Measurements from ENCODE around the gene GKAP1.

Gene GKAP1

GRCh38 chr9:83715794-83716193 is 101.8 kb downstream of the GKAP1 start:
- TF ChIP-seq ZFX (IDR thresholded peaks at IDR 0.05) (no peak), CTCF (conservative IDR thresholded peaks at IDR 0.05) (no peak)
- H3K27ac ChIP-seq: no peak overlapping the region

GRCh38 chr9:83715221-83715620 is 102.3 kb downstream of the GKAP1 start:
- H3K27ac ChIP-seq: no peak overlapping the region

GRCh38 chr9:83714329-83714728 is 103.2 kb downstream of the GKAP1 start:
- H3K27ac ChIP-seq: no peak overlapping the region
- TF ChIP-seq ZFX (IDR thresholded peaks at IDR 0.05) (no peak), CTCF (conservative IDR thresholded peaks at IDR 0.05) (peak; percentile 50)

More at GRCh38 chr9:83715221-83715620, 102.3 kb downstream of the GKAP1 start:
- no peak for TF ChIP-seq CTCF (conservative IDR thresholded peaks at IDR 0.05)
- TF ChIP-seq ZFX (IDR thresholded peaks at IDR 0.05): no peak

- peak; percentile 49 for TF ChIP-seq CTCF (conservative IDR thresholded peaks at IDR 0.05)
- TF ChIP-seq ZFX (IDR thresholded peaks at IDR 0.05): no peak
- peak overlapping the region; percentile 94 for H3K27ac ChIP-seq
These were observed 108.9 kb downstream of the GKAP1 start for GRCh38 chr9:83708515-83709158.

DNA sequence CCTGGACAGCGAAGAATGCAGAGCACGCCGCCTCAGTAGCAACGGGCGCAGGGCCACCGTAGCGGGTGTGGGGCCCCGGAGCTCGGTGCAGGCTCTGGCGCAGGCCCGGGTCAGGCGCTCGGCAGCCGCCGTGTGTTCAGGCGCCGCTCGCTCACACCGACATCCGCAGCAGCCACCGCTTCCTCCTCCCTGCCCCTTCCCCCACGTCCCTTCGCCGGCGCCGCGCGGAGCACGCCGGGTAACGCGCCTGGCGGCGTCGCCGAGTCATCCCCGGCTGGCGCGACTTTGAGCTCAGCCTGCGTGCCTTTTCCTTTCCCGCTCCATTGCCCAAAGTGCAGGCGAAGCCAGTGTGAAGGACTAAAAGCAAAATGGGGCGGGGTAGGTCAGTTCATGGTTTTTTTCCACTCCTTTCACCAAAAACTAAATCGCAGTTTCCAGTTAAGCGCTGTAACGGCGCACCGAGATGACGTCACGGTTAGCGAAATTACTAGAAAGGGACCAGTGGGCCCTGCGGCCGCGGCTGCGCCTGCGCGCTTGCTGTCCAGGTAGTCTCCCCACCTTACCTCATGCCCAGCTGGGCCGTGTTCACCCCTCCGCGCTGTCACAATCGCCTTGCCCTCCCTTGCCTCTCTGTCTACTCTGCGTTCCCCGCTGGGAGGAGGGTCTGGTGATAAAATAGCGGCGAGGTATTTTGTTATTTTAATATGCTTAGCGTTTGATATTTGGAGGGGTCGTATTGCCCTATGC is 109.6 kb downstream of the GKAP1 start, which contains the start of gene UBQLN1:
Gene UBQLN1, minus strand, starts transcription at position 191 of the 747 bp plus-strand sequence. CDS start 279 bp downstream, outside the sequence.
- TF ChIP-seq ZFX (IDR thresholded peaks at IDR 0.05) (peak; percentile 84), CTCF (conservative IDR thresholded peaks at IDR 0.05) (no peak)
- peak within 1 kb of the TSS; percentile 94 for H3K27ac ChIP-seq

- peak overlapping the region; percentile 94 for H3K27ac ChIP-seq
- TF ChIP-seq CTCF (conservative IDR thresholded peaks at IDR 0.05) (no peak), ZFX (IDR thresholded peaks at IDR 0.05) (peak; percentile 89)
These were observed 110.1 kb downstream of the GKAP1 start for GRCh38 chr9:83707518-83707767.

All from C4-2B (cell line).